ENCODE results near the gene SH2D5.

DNA sequence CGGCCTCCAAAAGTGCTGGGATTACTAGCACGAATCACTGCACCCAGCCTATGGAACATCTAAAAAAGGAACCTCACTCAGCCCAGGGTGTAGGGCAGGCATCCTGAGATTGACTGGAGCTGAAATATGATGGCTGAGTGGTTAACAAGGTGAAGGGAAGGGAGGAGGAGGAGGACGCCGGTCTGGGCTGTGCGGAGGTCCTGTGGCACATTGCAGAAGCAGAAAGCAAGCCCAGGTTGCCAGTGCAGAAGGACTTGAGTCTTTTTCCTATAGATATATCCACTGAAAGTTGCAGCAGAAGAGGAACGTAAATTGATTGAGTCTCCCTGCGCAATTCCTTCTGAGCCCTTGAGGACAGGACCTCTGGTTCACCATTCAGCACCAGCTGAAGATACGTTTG, 13.2 kb downstream of the SH2D5 start:
- TF ChIP-seq EP300 (IDR thresholded peaks at IDR 0.05): no peak
- TF ChIP-seq, protein P1, sequence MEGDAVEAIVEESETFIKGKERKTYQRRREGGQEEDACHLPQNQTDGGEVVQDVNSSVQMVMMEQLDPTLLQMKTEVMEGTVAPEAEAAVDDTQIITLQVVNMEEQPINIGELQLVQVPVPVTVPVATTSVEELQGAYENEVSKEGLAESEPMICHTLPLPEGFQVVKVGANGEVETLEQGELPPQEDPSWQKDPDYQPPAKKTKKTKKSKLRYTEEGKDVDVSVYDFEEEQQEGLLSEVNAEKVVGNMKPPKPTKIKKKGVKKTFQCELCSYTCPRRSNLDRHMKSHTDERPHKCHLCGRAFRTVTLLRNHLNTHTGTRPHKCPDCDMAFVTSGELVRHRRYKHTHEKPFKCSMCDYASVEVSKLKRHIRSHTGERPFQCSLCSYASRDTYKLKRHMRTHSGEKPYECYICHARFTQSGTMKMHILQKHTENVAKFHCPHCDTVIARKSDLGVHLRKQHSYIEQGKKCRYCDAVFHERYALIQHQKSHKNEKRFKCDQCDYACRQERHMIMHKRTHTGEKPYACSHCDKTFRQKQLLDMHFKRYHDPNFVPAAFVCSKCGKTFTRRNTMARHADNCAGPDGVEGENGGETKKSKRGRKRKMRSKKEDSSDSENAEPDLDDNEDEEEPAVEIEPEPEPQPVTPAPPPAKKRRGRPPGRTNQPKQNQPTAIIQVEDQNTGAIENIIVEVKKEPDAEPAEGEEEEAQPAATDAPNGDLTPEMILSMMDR (IDR thresholded peaks at IDR 0.05): no peak
- TF ChIP-seq POLR2A (IDR thresholded peaks at IDR 0.05): no peak
